Activated CD8-positive, alpha-beta memory T cell treated with anti-CD3 and anti-CD28 coated beads, Interleukin-2, amount 10 ng/mL, durations not matched to agents 7 days and 5 days (primary cell): Measurements from ENCODE around the gene TJP1. TPM values are rescaled to one million over a fixed set of nuclear protein-coding genes. Genes with fewer than 3 reads are reported as not detected.
"Not testable (repeated sequence)": the region's sequence is repeated elsewhere in the genome, so short reads cannot be mapped to it uniquely, and the experiment has no call there.

ENCODE experiments used
- ATAC-seq: fragments of 150-1000 bp; cut with Tn5 transposase; one replicate; pipeline ENCODE4 v1.10.0; 2021; ENCODE audit warnings: moderate library complexity
- CTCF ChIA-PET: fragments of 350-600 bp; sonication (Branson Sonifier 250); formaldehyde crosslinking; loops from one replicate; lab custom pipeline; 2021; ENCODE audit warnings: antibody characterized with exemption; lab: Charles Lee
- DNase-seq: peaks from one replicate; pipeline ENCODE4 v3.0.0-alpha.2; 2020
- H3K27ac Mint-ChIP-seq: one replicate; pipeline ENCODE4 v1.8.0; 2021; ENCODE audit warnings: mild to moderate bottlenecking, mixed read lengths
- H3K27me3 Mint-ChIP-seq: one replicate; pipeline ENCODE4 v1.8.0; 2021; ENCODE audit warnings: mixed read lengths
- H3K36me3 Mint-ChIP-seq: one replicate; pipeline ENCODE4 v1.8.0; 2021; ENCODE audit warnings: mild to moderate bottlenecking, mixed read lengths
- H3K4me1 Mint-ChIP-seq: one replicate; pipeline ENCODE4 v1.8.0; 2021; ENCODE audit warnings: mixed read lengths
- H3K4me3 Mint-ChIP-seq: one replicate; pipeline ENCODE4 v1.8.0; 2021; ENCODE audit warnings: mild to moderate bottlenecking, moderate library complexity, mixed read lengths
- H3K9me3 Mint-ChIP-seq: one replicate; pipeline ENCODE4 v1.8.0; 2022; ENCODE audit warnings: low read depth, mixed read lengths
- total RNA-seq, 2 experiments: library from RNA; stranded (reverse); gene quantifications; one replicate each; pipeline ENCODE4 v1.2.3, GENCODE V29; 2021

The TJP1 gene
- total RNA-seq, 2 experiments from 2014 or later, result not detected

GRCh38 chr15:29670998-29671981 lies 151.0 kb downstream of the TJP1 start:
- H3K27me3 Mint-ChIP-seq, result peaks cover 14% of the 10 kb centered on the region
- no peak for ATAC-seq
- no peak overlapping the region for H3K4me3 Mint-ChIP-seq
- no peaks in the 10 kb centered on the region for H3K36me3 Mint-ChIP-seq
- no peak overlapping the region for H3K27ac Mint-ChIP-seq
- H3K9me3 Mint-ChIP-seq, result no peaks in the 10 kb centered on the region
- no peak for DNase-seq
- H3K4me1 Mint-ChIP-seq, result no peaks in the 10 kb centered on the region
- CTCF ChIA-PET, result no interaction called here

- no peaks in the 10 kb centered on the region for H3K36me3 Mint-ChIP-seq
- CTCF ChIA-PET, result no interaction called here
- H3K9me3 Mint-ChIP-seq, result no peaks in the 10 kb centered on the region
- H3K4me3 Mint-ChIP-seq, result no peak overlapping the region
- H3K27ac Mint-ChIP-seq, result no peak overlapping the region
- H3K27me3 Mint-ChIP-seq, result peaks cover 11% of the 10 kb centered on the region
- ATAC-seq, result no peak
- no peaks in the 10 kb centered on the region for H3K4me1 Mint-ChIP-seq
- no peak for DNase-seq
Measured at GRCh38 chr15:29670266-29670665, 152.0 kb downstream of the TJP1 start.

- Mint-ChIP-seq H3K27ac (no peak overlapping the region), H3K4me3 (no peak overlapping the region), H3K36me3 (no peaks in the 10 kb centered on the region), H3K4me1 (no peaks in the 10 kb centered on the region), H3K9me3 (no peaks in the 10 kb centered on the region), H3K27me3 (peaks cover 11% of the 10 kb centered on the region)
- DNase-seq (no peak), ATAC-seq (no peak)
- CTCF ChIA-PET, result no interaction called here
Measured at GRCh38 chr15:29669823-29670222, 152.4 kb downstream of the TJP1 start.

GRCh38 chr15:29668120-29668602 lies 154.1 kb downstream of the TJP1 start:
- CTCF ChIA-PET, result no interaction called here
- Mint-ChIP-seq H3K27me3 (peaks cover under 1% of the 10 kb centered on the region), H3K27ac (no peak overlapping the region), H3K9me3 (no peaks in the 10 kb centered on the region), H3K36me3 (no peaks in the 10 kb centered on the region), H3K4me3 (no peak overlapping the region), H3K4me1 (no peaks in the 10 kb centered on the region)
- DNase-seq, result peak; percentile 52
- ATAC-seq, result peak; percentile 58

- H3K27ac Mint-ChIP-seq, result no peak overlapping the region
- no peaks in the 10 kb centered on the region for H3K36me3 Mint-ChIP-seq
- H3K27me3 Mint-ChIP-seq, result no peaks in the 10 kb centered on the region
- CTCF ChIA-PET, result no interaction called here
- H3K9me3 Mint-ChIP-seq, result no peaks in the 10 kb centered on the region
- H3K4me3 Mint-ChIP-seq, result no peak overlapping the region
- H3K4me1 Mint-ChIP-seq, result no peaks in the 10 kb centered on the region
- DNase-seq (no peak), ATAC-seq (no peak)
Measured at GRCh38 chr15:29666241-29666640, 156.0 kb downstream of the TJP1 start.

- Mint-ChIP-seq H3K9me3 (no peaks in the 10 kb centered on the region), H3K4me3 (no peak overlapping the region), H3K4me1 (no peaks in the 10 kb centered on the region), H3K27ac (no peak overlapping the region), H3K36me3 (no peaks in the 10 kb centered on the region), H3K27me3 (no peaks in the 10 kb centered on the region)
- CTCF ChIA-PET, result no interaction called here
- no peak for DNase-seq
- ATAC-seq, result no peak
Measured at GRCh38 chr15:29665444-29666003, 156.7 kb downstream of the TJP1 start.

GRCh38 chr15:29664406-29664805 lies 157.9 kb downstream of the TJP1 start:
- Mint-ChIP-seq H3K27ac (no peak overlapping the region), H3K4me3 (no peak overlapping the region), H3K27me3 (no peaks in the 10 kb centered on the region), H3K9me3 (no peaks in the 10 kb centered on the region), H3K36me3 (no peaks in the 10 kb centered on the region), H3K4me1 (no peaks in the 10 kb centered on the region)
- ATAC-seq, result no peak
- CTCF ChIA-PET, result no interaction called here
- DNase-seq, result no peak

- H3K36me3 Mint-ChIP-seq, CTCF ChIA-PET, H3K27me3 Mint-ChIP-seq, H3K4me1 Mint-ChIP-seq, H3K9me3 Mint-ChIP-seq, H3K27ac Mint-ChIP-seq, H3K4me3 Mint-ChIP-seq, ATAC-seq, DNase-seq: not testable (repeated sequence)
Measured at GRCh38 chr15:29657476-29657817, 164.8 kb downstream of the TJP1 start.

GRCh38 chr15:29656636-29657475 lies 165.4 kb downstream of the TJP1 start:
- no peaks in the 10 kb centered on the region for H3K27me3 Mint-ChIP-seq

GRCh38 chr15:29652595-29652994 lies 169.7 kb downstream of the TJP1 start:
- DNase-seq, result no peak
- H3K27me3 Mint-ChIP-seq, result no peaks in the 10 kb centered on the region
- H3K27ac Mint-ChIP-seq, result no peak overlapping the region
- CTCF ChIA-PET, result no interaction called here
- peaks cover 2% of the 10 kb centered on the region for H3K9me3 Mint-ChIP-seq
- H3K36me3 Mint-ChIP-seq, result no peaks in the 10 kb centered on the region
- no peak for ATAC-seq
- no peaks in the 10 kb centered on the region for H3K4me1 Mint-ChIP-seq
- H3K4me3 Mint-ChIP-seq, result no peak overlapping the region

More at GRCh38 chr15:29656636-29657475, 165.4 kb downstream of the TJP1 start:
- no peak for DNase-seq
- H3K9me3 Mint-ChIP-seq, result peaks cover 5% of the 10 kb centered on the region
- H3K4me1 Mint-ChIP-seq, result no peaks in the 10 kb centered on the region
- CTCF ChIA-PET, result no interaction called here
- H3K36me3 Mint-ChIP-seq, result no peaks in the 10 kb centered on the region
- no peak overlapping the region for H3K4me3 Mint-ChIP-seq
- no peak for ATAC-seq
- no peak overlapping the region for H3K27ac Mint-ChIP-seq

GRCh38 chr15:29651476-29652233 lies 170.6 kb downstream of the TJP1 start:
- Mint-ChIP-seq H3K4me3 (no peak overlapping the region), H3K27ac (no peak overlapping the region), H3K27me3 (no peaks in the 10 kb centered on the region), H3K4me1 (no peaks in the 10 kb centered on the region), H3K9me3 (peaks cover 6% of the 10 kb centered on the region), H3K36me3 (no peaks in the 10 kb centered on the region)
- no peak for DNase-seq
- ATAC-seq, result no peak
- CTCF ChIA-PET, result no interaction called here
